CD4-positive, alpha-beta T cell treated with Interleukin-17A for 1 hour (primary cell): Measurements from ENCODE around the gene TMEM154.
"Not testable (repeated sequence)": the region's sequence is repeated elsewhere in the genome, so short reads cannot be mapped to it uniquely, and the experiment has no call there.

ENCODE experiments used
- DNase-seq: peaks from one replicate; pipeline ENCODE4 v3.0.0-alpha.2; 2020

The TMEM154 gene

DNA sequence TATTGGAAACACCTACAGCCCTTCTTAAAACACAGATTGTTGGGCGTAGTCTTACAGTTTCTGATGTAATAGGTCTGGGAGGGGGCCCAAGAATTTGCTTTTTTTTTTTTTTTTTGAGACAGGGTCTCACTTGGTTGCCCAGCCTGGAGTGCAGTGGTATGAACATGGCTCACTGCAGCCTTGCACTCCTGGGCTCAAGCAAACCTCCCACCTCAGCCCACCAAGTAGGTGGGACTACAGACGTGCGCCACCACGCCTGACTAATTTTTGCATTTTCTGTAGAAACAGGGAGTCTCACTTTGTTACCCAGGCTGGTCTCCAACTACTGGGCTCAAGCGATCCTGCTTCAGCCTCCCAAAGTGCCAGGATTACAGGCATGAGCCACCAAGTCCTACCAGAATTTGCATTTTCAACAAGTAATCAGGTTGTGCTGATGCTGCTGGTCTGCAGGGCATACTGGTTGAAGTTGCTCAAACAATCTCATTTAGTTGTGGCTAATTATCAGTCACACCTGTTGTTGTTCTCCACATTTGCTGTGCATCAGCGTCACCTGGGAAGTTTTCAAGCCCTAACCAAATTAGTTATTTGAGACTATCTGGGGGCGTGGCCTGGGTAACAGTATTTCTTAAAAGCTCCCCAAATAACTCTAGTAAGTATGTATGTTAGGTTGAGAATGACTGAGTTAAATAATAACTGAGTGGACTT, 14.0 kb downstream of the TMEM154 start:
- no peak for DNase-seq

DNA sequence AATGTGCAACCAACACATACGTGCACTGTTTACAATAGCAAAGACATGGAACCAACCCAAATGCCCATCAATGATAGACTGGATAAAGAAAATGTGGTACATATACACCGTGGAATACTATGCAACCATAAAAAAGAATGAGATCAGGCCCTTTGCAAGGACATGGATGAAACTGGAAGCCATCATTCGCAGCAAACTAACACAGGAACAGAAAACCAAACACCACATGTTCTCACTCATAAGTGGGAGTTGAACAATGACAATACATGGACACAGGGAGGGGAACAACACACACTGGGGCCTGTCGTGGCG, 15.8 kb downstream of the TMEM154 start:
- DNase-seq = not testable (repeated sequence)

DNA sequence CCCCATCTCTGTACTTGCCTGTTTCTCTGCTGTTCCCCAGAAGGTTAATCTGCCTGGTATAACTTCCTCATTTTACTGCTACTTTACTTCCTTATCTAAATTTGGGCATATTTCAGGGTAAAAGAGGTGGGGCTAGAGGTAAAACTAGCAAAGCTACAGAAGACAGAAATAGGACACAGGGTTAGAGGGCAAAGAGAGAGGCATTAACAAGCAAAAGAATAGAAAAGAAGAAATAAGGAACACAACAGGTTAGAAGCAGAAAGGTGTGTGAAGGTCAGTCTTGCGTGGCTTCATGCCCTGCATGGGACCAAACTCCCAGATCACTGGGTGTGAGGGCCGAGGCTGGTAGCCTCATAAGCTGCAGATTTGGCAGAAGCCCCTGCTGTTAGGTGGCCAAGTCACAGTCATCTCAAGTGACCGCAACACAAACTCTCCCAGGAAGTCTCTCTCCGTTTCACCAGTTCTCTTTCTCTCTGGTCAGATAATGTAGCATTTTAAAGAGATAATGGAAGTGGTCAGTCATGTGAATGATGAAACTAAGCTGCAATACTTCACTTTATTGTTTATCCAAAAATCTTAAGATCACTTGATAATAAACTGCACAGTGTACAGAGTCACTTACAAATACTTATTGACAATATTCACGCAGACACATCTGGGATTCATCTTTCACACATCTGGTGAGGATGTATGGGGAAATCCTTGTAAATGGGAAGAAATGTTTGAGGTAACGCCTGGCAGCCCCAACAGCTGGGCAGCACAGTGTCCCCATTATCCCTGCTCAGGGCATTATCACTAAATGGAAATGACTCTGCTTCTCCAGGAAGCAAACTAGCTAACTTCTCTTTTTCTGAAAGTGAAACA, 16.4 kb downstream of the TMEM154 start:
- DNase-seq = no peak

DNA sequence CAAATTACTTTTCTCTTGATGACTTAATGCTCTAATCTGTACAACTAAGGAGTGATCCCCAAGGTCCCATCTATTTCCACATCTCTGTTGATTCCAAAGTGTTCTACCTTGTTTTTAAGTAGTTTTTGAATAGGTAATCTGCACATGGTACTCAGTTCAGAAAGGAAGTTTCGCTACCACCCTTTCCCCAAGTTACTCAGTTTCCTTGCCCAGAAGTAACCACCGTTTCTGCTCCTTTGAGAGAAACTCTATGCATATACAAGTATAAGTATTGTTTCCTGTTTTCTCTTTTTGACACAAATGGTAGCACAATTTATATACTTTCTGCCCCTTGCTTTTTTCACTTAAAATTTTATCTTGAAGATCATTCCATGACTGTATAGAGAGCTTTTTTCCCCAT, 18.1 kb downstream of the TMEM154 start:
- no peak for DNase-seq

DNA sequence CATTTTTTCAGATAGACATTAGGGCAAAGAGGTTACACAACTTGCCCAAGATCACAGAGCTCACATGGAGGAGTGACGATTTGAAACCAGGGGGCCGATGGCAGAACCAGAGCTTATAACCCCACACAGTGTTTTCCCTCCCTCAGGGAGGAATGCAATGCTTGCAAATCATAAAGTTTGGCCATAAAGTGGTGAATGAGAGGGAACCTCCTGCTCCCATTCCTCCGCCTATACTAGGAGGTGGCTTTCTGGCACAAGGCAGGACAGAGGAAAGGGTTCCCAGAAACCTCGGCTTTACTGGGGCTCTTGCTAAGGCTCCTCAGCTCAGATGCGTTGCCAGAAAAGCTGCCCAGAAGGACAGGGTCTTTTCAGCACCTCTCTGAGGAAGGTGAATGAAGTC, 19.3 kb downstream of the TMEM154 start:
- DNase-seq = no peak

DNA sequence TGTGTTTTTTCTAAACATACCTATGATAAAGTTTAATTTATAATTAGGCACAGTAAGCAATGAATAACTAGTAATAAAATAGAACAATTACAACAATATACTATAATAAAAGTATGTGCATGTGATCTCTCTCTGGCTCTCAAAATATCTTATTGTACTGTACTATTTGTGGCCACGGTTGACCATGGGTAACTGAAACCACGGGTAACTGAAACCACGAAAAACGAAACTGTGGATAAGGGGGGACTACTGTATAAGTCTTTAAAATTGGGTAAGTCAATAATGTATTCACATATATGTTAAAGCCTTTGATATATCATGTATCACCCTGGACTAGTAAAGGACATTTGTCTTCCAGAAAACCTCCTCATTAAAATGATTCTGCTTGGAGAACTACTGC, 20.0 kb downstream of the TMEM154 start:
- no peak for DNase-seq

DNA sequence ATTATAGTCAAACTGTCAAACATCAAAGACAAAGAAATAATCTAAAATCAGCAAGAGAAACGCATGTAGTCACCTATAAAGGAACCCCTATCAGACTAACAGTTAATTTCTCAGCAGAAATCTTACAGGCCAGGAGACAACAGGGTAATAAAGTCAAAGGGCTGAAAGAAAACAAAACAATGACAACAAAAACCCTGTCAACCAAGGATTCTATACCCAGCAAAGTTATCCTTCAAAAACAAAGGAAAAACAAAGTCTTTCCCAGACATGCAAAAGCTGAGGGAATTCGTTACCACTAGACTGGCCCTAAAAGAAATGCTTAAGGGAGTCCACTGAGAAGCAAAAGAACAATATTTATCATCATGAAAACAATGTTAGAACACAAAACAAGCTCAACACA, 22.1 kb downstream of the TMEM154 start:
- DNase-seq = no peak

DNA sequence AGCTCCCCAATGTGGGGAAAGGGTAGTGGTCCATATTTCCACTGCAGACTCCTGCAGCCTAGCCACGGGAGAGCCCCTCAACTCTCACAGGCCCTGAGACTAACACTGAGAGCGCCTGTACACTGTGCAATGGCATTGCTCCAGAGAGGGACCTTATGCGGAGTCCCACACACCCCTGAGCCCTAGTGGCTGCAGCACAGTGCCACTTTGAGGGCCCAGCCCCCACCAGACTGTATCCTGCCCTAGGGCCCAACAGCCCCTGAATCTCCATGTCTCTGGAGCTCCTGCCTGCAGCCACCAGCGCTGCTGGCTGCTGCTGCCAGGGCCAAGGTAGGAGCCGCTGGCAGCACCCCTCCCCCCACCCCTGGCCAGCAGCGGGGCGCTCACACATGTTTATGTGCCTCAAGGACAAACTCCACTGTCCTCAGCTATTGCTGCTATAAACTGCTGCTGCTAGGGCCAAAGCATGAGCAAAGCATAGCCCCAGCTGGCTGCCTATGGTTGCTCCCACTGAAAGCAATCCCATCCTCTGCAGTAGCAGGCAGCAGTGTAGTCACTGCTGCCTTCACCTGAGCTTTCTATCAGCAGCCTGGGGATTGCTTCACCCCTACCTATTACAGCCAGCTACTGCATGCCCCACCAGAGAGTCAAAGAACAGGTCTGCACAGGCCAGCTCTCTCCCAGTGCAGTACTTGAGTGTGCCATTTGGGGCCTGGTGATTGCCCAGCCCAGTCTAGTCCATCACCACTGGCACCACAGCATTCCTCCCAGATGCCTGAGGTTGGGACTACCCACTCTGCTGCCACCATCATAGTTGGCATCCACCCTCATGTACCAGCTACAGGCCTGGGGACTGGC, 24.3 kb downstream of the TMEM154 start:
- DNase-seq = no peak

DNA sequence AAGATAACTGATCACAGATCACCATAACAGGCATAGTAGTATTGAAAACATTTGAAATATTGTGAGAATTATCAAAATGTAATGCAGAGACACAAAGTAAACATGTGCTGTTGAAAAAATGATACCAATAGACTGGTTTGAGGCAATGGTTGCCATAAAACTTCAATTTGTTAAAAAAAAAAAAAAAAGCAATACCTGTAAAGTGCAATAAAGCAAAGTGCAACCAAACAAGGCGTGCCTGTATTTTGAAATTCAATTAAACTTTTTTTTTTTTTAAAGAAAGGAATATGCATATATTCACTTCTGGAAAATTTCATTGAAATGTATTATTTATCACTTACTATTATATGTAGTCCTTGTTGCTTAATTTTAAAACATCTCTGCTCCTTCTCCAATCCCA, 27.7 kb downstream of the TMEM154 start:
- no peak for DNase-seq

DNA sequence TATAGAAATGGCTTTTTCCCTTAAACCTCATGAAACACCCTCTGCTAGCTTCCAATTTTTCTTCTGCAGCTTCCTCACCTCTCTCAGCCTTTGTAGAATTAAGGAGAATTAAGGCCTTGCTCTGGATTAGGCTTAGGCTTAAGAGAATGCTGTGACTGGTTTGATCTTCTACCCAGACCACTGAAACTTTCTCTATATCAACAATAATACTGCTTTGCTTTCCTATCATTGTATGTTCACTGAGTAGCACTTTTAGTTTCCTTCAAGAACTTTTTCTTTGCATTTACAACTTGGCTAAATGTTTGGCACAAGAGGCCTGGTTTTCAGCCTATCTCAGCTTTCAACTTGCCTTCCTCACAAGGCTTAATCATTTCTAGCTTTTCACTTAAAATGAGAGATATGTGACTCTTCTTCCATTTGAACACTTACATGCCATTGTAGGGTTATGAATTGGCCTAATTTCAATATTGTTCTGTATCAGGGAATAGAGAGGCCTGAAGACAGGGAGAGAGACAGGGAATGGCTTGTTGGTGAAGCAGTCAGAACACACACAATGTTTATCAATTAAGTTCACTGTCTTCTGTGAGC, 28.2 kb downstream of the TMEM154 start:
- DNase-seq = no peak

DNA sequence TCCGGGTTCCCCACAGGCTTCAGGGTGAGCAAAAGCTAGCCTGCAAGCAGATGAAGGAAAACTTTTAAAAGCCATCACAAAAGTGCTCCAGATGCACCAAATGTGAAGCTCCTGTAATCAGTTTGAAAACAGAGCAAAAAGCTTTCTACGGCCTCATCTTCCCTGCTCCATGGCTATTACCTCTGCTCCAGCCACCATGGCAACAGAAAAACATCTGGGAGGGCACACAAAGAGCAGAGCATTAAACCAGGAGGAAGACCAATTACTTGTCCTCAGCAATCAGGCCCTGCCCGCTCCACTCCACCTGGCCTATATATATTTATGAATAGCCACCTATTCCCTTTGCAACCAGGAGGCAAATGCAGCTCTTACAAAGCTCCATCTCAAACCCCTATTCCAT, 33.6 kb downstream of the TMEM154 start:
- no peak for DNase-seq

DNA sequence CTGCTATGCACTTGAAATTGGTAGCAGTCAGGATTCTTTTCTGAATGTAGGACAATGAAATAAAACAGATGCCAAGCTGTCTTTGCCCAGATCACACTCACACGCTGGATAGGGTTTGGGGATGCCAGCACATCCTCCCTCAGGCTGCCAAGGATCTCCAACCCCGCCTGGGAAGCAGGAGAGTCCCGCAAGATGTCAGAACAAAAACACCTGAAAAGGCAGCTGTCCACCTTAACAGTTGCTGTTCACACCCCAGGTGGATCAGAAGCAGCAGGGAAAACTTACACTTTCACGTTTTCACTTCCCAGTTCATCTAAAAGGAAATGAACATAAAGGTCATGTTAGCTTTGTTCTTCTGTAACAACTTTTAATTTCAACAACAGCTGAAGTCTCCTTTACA, 35.7 kb downstream of the TMEM154 start:
- no peak for DNase-seq

DNA sequence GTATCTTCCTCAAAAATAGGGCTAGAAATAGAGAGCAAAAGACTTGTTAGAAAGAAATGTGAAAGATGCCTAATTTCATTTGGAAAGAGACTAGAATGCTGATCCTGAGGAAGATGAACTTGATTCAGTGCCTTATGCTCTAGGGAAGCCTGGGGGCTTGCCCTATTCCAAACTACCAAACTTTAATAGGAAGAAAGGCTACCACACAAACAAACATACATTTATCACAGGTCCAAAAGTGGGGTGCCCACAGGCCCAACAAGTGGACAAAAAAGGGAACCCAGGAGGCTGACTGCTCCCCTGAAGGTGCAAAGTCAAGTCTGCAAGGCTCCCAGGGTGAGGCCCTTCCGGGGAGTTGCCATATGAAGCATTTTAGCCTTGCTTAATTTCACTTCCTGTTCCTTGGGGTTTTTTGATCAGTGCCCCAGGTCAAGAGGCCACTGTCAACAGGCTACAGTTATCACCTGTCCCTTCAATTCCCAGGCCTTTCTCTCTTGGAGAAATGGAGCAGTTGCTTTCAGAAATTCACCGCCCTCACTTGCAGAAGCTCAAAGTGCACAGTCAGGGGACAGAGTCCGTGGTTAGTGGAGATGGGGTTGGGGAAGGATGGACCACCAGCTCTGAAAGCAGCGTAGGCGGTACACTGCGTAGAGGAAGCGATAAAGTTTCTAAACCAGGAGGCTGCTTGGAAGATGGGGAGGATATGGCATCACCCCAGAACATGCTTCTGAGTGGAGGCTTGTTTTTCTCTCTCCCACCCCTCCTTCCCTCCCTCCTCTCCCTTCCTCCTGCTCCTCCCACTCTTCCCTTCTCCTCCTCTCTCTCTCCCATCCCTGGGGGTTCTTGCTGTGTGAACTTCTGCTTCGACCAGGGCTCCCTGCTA, 36.4 kb downstream of the TMEM154 start:
- peak; percentile 40 for DNase-seq

DNA sequence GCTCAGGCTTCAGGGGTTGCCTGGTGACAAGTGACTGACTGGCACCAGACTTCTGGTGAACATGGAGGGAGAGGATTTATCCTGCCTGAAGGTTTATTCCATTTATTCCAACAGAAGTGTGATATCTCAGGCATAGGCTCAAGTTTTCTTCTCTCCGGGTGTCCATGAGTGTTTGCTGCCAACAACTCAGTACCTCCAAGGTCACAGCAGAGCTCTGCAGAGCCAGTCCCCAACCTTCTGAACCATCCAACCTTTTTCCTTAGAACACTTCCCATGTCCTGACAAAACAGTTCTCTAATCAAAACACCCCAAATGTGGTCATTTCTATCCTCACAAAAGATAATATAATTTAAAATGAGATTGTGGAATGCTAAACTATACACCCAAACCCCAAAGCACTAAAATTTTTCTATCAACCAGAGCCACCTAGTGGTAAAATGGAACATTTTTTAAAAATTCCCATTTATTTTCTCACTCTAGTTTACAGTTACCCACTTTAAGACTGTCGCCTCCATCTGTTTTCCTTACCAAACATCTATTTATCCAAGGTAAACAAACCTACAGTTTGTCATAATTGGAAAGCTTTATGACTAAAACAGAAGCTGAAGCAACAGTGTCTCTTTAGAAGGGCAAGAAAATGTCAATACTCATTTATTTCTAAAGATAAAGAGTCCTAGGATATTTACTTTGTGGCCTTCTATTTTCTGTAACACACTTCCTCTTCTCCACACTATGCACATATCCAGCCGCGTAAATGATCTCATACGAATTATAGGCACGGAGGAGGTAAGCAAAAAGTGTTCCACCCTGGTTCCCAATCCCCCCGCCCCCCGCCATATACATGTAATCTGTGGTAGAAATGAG, 39.5 kb downstream of the TMEM154 start:
- peak; percentile 54 for DNase-seq

DNA sequence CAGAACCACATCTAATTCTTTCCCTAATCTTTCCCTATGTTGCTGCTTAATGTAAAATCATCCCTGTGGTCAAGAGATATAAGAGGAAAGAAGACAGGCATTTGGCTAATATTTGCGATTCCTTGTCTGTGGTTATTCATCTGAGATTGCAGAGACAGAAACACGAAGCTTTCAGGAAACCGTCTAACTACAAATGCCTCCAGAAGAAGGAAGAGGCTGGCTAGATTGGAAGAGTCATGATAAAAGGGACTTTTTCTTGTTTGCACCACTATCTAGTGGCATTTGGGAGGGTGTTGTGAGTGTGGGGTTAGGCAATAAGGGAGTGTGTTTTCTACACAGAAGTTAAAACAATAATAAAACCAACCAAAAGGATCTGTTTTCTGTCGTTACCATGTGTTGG, 43.9 kb downstream of the TMEM154 start:
- peak; percentile 14 for DNase-seq

DNA sequence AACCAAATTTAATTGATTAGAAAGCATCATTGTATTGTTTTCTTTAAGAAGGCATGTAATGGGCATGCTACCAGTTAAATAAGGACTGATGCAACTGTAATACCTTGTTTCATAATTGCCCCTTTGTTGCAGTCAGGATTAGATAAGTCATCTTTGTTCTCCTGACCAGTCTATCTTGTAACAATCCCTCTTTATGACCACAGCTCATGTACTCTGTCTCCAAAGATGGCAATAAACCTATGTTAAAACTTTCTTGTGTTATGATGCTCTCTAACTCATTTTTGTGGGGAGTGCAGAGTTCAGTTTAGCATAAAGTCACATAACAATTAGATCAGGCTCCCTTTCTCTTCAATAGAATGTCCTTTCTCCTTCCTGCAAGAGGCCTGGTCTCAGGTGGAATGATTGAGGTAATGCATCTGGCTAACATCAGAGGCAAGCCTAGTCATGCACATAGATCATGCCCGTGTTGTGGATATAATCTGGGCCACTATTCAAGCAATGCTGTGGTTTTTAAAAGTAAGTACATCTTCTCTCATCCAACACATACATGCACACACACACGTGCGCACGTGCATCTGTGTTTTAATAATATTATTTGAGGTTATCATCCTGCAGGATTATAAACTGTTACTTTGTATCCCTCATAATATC, 45.6 kb downstream of the TMEM154 start:
- DNase-seq = no peak

DNA sequence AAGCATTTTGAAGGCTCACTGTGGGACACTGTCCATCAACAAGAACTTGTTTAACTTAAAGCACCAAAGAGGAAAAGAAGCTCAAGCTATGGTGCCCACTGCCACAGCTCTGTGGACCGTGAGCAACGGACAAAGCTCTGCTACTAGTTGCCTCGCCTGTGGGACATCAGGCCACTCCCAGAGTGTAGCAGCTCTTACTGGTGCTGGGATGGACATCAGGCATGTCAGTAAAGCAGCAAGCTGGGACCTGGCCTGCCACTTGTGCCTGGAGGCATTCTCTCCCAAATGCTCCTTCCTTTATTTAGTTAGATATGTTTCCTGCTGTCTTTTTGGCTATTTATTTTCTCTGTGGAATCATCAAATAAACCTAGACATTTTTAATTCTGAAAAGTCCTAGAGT, 46.7 kb downstream of the TMEM154 start:
- DNase-seq = no peak

DNA sequence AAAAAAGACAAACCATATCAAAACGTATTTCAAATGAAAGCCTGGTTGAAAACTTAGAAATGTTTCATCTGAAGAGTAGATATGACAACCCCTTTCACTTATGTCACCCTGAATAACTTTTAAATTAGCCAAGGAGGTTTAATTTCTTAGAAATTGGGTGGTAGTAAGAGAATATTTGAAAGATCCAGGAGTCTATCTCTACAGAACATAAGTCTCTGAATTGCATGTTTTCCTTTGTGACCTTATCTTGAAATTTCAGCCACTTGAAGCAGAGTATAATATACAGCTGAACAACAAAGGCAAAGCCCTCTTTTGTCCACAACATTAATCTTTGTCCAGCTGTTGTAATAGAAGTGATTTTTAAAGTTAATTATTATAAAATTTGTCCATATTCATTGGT, 49.5 kb downstream of the TMEM154 start:
- no peak for DNase-seq

DNA sequence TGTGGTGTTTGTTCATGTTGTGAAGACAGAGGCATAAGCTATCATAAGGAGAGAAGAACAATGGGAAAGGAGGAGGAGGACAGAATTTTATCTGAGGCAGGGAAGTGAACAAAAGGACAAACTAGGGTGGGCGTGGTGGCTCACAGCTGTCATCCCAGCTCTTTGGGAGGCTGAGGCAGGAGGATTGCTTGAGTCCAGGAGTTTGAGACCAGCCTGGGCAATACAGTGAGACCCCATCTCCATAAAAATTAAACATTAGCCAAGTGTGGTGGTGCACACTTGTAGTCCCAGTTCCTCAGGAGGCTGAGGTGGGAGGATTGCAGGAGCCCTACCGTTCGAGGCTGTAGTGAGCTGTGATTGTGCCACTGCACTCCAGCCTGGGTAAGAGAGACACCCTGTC, 49.9 kb downstream of the TMEM154 start:
- no peak for DNase-seq

DNA sequence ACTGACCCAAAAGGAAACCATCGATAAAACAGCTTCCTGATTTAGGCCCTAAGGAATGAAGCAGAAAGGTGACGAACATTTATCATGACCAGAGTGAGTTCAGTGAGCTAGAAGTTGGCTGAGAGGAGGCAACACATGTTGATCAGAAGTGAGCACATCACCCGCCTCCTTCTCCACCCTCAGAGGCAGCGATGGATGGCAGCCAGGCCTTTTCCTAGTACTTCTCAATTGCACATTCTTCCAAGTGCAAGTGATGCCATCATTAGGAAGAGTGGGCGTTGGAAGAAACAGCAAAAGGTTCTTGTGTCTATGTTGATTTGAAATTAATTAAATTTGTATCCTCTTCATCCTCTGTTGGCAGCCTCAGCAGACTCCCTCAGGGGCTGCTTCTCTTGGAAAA, 51.7 kb downstream of the TMEM154 start:
- no peak for DNase-seq

DNA sequence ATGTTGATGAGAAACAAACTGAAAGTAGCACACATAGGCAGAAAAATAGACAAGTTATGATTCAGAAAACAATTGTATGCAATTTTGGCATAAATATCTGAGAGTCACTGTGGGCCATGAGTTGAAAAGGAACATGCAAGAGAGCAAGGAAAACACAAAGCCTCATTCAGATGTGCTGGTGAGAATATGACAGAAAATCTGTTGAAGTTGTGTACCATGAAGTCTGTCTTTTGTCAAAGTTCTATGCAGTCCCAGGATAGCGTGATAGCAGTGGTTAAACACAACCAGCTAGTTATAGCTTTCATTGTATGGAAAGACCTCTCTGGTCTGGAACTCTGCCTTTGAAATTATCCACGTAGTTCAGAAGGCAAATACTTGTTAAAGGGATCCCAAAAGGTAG, 53.0 kb downstream of the TMEM154 start:
- no peak for DNase-seq
